Heart left ventricle (tissue), 13 donors: ENCODE data around the gene SEC14L5.

Experiments
- CTCF ChIP-seq, 12 donors: fragments of 200-600 bp; sonication (generic) in 4 of 12; IDR thresholded peaks; one replicate each; pipeline versions ENCODE4 v1.5.0 to v1.8.0; 2018 to 2022; ENCODE audit warnings: antibody characterized with exemption in 12 of 12, mild to moderate bottlenecking in 5 of 12
- POLR2A ChIP-seq, 2 donors: fragments of 450-650 bp; IDR thresholded peaks; one replicate each; pipeline ENCODE4 v1.6.1; 2017; ENCODE audit warnings: antibody characterized with exemption in 2 of 2, mild to moderate bottlenecking in 2 of 2, moderate library complexity in 2 of 2
- donor health status: ischemic (EF 13 %, LVEDD 7.1; RV severe dilation, severe dysfunction).
- donor health status: DM: no; HTN: yes; CAD: no.
- donor health status: DM: no; HTN: no; CAD: no.
- donor health status: ischemic (EF 25% LVEDD 6.9; RV normal size, moderate dysfunction).
- donor health status: ischemic (EF 25% LVEDD 5.7; RV mildly dilated, moderate dysfunction).
- donor health status: ischemic (EF 35%, LVEDD 5.7; RV mildly dilated, moderate dysfunction).
- donor health status: nonischemic (EF 11% LVEDD 7.7; RV severe dilation, severe dysfunction).
- donor health status: DM: yes; HTN: yes; CAD: no.
- donor health status: PGD.
- donor health status: ischemic (EF 29% LVEDD 5.4; RV normal size, mild dysfunction).
- donor health status: nonischemic (EF 23%, LVEDD 6.1; RV moderate dilation, normal function).

GRCh38 chr16:5031601-5032000, 73.5 kb downstream of the SEC14L5 start:
- TF ChIP-seq CTCF (IDR thresholded peaks at IDR 0.05) = no peak
- no peak for TF ChIP-seq POLR2A (IDR thresholded peaks at IDR 0.05)
